Measurements from ENCODE around the gene SYTL2.

SYTL2 gene

DNA sequence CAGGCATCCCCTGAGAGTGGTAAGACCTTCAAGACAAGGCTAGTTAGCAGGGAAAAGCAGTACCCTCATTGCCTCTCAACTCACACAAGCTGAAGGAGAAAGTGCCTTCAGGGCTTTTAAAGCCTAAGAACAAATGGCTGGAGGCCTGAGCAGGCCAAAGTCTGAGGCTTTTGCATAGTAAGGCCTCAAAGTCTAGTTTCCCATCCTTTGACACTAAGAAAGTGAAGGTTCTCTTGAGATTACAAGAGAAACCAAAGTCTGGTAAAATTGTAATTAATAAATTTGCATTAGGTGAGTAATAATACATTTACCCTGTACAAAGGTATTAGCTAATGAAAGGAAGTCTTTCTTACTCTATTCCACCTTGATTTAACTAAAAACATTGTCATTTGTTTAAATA, 78.0 kb downstream of the SYTL2 start:
- no peak for DNase-seq (ENCODE audit: low read depth)

DNA sequence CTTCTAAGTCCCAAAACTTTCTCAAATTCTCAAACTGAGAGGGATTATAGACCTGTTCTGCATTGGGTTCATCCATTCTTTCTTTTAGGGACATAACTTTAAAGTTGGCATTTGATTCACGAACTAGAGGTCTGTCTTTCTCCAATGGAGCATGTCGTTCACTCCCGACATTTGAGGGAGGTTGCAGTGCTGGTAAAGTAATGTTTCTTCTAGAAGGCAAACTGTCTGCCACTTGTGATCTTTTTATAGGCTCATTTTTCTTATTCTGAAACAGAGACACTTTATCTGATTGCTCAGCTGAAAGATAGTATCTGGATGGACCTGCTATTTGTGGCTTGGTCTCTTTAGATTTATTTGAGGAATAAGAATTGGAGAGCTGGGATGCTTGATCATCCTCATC, 84.6 kb downstream of the SYTL2 start:
- no peak for DNase-seq (ENCODE audit: low read depth)

DNA sequence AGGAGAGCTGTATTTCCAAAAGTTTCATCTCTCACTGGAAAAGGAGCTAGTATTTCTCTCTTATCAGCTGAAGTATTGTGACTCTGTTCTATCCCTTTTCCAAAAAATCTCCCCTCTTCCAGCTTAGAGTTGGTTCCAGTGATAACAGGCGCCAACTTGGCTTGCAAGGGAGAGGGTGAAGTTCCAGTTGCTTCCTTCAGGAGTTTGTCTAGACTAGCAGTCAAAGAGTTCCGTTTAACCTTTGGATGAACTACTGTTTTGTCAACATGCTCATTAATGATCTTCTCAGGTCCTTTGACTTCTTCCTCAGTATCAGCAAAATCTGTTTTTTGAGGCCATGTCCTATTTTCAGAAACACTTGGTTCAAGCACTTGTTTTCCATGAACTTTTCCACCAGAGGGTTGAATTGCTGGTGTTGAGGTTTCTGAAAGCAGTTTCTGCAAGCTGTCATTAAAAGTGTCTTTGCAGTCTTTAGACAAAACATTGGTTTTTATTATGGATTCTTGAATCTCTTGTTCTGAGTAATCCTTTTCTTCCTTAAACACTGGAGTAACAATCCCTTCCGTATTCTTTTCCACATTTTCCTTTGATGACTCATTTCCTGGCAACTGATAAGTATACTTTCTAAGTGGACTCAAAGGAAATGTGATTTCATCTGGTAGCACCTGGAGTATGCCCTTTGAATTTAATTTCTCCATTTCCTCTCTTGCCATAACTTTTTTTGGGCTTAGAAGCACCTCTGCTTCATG, 85.3 kb downstream of the SYTL2 start:
- no peak for DNase-seq (ENCODE audit: low read depth)

DNA sequence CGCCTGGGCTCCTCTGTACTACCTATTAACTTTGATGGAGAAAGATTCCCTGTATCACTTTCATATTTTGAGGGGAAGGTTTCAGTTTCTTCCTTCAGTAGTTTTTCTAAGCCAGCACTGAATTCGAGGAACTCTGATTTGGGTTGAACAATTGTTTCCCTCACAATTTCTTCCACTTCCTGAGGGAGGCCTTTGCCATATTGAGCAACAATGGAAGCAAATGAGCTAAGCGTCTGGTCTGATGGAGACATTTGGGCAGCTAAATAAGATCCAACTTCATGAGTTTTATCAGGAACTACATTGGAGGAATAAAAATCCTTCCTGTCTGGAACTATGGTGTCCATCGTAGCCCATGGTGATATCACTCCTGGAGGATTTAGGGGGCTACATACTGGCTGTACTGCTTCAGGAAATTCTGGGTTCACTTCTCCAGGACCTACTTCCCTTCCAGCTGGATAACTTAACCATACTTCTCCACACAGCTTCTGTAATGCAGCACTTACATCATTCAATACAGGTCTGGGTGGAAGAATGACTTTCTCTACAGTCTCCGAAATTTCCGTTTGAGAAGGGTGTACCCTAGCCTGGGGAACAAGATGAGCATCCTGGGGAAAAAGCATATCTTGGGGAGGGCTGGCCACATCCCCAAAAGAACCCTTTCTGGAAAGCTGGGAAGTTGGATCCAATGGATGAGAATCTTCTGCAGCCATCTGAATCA, 86.0 kb downstream of the SYTL2 start:
- DNase-seq (ENCODE audit: low read depth), result no peak

DNA sequence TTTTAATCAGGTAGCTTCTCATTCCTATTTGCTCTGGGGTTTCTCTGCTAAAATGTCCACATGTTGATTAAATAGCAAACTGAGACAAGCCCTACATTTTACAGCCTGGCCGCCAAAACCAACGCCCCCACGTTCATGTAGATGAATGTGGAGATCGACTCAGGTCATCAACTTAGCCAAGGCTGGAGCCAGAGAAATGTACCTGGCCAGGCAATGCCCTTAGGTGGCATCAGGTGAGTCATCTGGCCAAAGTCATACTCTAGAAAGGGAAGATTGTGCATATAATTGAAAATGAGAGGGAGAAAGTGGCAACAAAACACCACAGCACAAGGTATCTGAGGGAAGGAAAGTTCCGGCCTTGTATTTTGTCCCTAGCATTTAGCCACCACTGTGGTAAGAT, 87.9 kb downstream of the SYTL2 start:
- no peak for DNase-seq (ENCODE audit: low read depth)

DNA sequence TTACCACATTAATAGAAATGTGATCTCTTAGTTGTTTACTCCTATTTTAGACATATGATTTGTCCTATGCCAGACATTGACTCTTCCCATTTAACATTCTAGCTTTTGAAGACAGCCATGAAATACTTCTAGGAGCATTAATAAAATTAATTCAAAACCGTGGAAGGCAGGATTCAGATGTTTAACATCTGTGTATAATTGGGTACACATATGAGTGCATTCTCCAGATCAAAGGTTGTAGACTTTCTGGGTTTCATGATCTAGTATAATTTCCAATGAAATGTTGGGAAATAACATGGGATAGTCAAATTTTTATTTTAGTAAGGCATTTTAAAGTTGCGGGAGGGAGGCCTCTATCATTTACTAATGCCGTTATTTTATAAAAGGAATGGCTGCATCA, 89.8 kb downstream of the SYTL2 start:
- DNase-seq (ENCODE audit: low read depth), result no peak

DNA sequence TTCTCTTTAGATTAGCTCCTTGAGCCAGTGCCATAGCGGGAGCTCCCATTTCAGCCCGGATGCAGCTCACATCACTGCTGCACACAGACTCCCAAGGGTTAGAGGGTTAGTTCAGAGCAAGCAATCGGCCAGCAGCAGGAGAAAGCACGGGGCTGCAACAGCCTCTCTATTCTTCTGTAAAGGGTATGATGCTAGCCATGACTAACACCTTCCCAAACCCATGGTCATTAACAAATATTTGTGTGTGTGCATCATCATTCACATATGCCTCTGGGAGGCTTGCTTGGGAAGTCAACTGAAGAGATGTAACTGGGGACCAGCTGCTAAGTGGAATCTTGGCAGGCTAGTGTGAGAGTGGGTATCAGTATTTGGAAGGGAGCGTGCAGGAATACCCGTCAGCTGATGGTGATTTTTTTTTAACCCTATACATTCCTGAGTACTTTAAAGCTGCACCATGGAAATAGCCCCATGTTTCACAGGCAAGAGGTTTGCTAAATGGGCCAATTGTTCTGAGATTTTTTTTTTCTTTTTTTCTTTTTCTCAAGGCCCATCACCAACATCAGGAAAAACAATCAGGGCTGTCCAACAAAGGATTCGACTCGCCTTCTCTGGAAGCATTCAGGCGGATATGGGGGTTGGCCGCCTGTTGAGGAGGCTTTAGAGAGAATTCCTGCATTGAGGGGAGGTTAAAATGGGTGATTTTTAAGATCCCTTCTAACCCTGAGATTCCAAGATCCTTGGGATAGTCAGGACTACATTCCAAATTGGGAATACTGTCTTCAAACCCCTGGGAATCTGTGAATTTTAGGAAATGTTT, 91.7 kb downstream of the SYTL2 start:
- no peak for DNase-seq (ENCODE audit: low read depth)

DNA sequence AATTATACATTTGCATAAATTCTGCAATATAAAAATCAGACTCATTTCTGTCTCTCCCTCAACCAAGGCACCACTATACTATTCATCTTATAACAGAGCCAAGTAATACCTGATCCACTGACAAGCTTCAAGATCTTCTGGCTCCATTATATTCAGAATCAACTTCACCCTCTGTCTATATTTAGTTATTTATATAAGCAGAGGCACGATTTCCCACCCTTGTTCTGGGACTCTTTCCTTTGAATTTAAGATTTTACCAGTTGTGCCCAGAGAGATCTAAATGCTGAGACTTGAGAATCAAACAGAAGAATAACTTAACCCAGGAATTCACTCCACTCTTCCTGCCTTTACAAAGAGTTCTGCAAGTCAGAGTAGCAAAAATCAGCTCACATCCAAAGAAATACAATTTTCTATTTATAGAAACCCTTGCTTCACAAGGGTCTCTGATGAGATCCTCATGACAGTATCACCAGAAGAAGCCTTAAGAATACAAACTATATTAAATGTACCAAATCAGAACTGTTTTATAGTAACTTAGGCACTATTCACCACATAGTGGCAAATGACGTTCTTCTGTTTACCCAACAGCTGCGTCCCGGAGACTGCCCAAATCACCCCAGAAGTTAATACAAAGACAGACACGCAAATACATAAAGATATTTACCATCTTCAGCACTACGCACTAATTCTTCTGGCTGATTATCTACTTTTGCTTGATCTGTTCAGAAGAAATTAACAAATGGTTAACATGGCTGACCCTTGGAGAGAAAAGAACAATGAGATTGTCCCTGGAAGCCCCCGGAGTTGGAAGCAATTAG, 92.6 kb downstream of the SYTL2 start:
- DNase-seq (ENCODE audit: low read depth), result no peak

DNA sequence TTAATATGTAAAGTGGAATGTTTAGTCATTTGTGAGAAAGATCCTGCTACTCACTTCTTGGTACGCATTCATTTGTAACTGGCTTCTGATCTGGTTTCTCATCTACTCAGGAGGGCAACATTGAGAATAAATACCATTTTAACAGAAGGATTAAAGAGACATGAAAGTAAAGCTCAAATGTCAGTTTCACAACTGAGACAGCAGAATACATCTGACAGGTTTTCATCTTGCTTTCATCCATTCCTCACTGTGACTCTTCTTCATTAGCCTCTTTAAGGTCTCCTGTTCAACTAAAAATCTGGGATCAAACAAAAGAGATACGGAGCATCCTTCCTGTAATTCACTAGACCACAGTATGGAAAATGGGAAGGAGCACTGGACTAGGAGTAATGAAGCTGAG, 93.5 kb downstream of the SYTL2 start:
- DNase-seq (ENCODE audit: low read depth), result no peak

DNA sequence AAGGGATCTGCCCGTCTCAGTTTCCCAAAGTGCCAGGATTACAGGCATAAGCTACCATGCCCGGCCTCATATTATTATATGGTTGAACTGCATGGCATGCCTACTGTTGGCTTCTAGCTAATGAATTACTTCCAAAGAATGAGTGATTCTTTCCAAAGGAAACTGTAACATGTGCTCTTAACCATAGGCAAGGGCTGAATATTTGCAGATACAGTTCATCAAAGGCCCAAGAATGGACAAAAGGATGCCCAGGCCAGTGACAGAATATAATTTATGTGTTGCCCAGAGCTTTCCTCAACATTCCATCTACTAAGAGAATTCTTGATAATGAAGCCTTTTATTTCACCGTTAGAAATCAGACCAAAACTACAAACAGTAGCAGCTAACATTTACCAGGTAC, 98.0 kb downstream of the SYTL2 start:
- no peak for DNase-seq (ENCODE audit: low read depth)

DNA sequence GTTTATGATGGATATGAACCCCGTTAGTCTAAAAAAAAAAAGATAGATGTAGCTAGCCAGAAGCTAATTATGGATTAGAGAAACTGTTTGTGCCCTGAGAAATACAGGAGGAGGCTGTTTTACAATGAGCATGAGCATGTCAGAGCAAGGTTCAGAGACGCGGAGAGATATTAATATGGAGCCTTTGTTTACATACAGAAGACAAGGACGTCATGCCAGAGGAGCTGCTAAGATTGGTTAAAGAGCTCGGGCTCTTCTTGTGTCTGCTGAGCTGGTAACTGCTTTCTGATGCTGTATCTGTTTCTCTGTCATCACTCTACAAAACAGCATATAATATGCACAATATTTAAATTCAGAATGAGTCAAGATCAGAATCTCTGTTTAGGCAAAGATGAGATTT, 100.0 kb downstream of the SYTL2 start:
- DNase-seq (ENCODE audit: low read depth), result no peak

DNA sequence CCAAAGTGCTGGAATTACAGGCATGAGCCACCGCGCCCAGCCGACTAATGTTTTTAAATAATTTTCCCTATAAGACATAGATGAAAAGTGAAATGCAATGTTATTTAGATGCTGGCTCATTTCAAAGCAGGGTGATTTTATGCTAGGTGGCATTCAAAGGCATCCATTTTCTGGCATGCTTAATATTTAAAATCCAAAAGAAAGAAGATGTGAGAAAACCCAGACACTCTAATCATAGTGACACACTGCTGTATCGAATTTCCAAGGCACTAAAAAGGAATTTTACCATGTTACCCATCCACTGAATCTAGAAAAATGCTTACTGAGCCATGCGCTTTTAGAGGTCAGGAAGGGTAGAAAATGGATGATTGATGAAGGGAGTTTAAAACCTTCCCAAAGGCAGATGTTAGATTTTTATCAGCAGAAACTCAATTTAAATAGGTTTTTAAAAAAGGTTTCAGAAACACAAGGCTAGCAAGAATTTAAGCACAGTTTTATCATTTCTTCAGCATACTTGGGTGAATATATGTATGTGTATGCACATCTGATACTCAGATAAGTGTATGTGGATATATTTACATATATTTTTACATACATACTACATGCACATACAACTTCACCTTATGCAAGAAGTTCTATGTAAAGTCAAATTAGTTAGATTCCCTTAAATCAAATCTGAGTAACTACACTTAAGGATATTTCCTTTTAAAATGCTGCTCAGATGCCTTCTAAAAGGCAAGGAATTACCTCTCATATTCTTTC, 100.8 kb downstream of the SYTL2 start:
- no peak for DNase-seq (ENCODE audit: low read depth)

DNA sequence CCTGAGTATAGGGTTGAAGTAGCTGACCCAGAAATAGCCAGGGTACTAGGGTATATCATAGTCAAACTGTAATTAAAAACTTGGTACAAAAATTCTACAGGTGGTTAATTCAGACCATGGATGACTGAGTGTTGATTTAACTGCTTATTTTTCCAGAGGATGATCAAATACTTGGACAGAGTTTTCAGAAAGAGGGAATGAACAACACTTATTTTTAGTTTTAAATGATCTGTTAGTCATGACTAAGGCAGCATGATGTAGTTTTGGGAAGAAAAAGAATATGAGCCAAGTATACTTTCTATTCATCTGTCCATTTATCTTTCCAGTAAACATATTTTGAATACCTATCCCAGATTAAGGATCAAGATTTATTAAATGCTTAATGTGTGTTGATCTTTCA, 105.1 kb downstream of the SYTL2 start:
- DNase-seq (ENCODE audit: low read depth), result no peak

DNA sequence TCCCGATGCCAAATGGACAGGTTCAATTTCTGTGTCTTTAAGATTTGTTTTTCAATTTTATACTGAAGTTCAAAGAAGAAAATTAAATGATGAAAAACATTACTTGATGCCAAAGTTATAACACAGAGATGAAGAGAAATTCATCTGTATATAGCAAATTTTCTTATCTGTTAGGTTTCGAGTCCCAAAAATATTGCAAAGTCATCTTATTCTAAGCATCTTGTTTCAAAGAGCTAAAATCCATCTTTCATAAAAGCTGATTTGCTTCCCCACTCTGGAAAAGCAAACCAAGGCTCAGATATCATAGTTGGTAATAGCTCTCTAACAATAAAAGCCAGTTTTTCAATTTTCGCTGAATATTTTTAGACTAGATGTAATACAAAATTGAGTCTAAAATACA, 106.0 kb downstream of the SYTL2 start:
- no peak for DNase-seq (ENCODE audit: low read depth)

DNA sequence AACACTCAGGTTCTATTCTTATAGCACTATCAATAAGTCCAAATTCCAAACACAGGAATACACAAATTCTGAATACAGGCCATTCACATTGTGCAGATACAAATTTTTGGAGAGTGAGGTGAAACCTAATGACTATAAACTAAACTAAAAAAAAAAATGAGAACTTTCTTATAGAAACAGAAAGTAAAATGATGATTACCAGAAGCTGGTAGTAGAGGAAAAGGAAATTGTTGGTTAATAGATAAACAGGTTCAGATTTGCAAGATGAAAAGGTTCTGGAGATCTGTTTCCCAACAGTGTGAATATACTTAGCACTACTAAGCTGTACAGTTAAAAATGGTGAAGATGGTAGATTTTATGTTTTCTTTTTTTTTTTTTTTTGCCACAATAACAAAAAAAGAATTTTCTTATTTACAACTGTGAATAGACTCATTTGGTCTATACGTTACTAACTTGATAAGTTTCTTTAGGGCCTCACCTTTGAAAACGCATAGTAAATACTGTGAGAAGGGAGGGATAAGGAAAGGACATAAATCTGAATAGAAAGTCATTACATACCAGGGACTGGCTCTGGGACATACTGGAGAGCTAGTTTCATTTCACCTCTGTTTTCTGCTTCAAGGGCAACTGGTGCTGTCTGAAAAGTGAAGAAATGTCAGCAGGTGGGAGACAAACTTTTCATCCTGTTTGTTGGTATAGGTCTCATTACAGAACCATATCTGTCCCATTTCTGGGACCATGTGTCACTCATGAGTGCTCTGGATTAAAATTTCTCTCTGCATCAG, 110.8 kb downstream of the SYTL2 start:
- DNase-seq (ENCODE audit: low read depth), result no peak

DNA sequence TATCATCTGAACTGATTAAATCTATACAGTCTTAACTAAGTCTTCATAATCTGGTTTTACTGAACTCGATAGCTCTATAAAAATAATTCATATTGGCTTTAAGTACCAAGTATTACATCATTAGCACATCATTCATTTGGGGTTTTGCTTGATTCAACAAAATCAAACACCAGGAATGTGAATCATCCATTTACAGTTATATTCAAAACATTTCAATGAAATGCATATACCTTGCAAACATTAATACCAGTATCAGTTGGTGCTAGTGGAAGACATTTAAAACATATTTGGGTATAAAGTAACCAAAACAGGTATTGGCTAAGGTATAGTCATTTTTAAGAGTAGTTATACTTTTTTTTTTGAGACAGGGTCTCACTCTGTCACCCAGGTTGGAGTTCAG, 112.7 kb downstream of the SYTL2 start:
- no peak for DNase-seq (ENCODE audit: low read depth)

DNA sequence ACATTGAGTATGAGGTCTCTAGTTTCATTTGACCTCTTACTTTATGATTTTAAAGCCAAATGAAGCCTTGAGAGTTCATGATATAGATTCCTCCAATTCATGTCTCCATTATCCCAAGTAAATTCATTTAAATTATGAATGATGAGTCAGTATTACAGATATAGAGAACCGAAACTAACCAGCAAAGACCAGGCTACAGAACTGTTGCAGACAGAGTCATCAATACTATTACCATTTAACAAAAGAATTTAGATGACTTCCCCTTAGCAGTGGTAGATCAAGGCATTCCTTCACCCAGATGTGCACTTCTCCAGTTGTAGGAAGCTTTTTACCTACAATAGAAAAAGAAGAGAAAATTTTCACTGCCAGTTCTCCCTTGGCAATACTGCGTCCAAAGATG, 113.2 kb downstream of the SYTL2 start:
- no peak for DNase-seq (ENCODE audit: low read depth)

DNA sequence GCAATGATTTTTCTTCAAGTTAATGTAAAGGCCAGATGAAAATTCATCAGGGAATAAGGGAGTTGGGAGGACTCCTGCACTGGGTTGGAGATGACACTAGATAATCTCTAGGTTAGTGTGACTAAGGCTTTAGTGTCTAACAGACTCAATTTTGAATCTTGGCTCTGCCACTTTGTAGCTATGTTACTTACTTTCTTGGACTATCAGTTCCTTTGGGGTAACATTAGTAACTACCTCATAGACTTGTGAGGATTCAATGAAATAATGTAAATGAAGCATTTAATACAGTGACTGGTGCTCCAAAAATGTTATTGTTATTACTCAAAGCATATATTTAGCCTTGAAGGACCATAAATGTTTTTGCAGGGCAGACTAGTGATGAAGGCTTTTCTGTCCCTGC, 115.4 kb downstream of the SYTL2 start:
- DNase-seq (ENCODE audit: low read depth), result no peak

DNA sequence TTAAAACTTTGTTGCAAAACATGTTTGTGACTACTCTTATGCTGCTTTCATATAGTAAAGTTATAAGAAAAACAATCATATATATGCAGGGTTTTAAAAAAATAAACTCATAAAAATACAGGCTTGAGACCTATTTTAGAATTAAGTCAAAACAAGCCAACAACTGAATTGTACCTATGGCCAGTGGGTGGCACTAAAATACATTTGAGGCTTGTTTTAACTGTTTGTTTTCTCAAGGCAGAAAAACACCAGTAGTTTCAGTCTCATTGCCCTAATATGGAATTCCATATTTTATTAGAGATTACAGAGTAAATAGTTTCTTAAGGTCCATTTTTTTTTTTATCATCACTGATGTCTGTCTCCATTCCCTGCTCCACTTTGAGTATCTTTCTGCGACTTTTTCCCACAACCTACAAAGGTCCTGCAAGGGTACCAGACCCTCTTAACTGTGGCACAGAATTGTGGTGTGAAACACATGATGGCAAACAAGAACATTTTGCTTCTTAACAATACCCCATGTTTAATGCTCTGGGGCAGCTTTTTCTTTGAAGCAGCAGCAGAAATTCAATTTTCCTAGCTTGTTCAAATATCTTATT, 116.5 kb downstream of the SYTL2 start:
- DNase-seq (ENCODE audit: low read depth), result no peak

DNA sequence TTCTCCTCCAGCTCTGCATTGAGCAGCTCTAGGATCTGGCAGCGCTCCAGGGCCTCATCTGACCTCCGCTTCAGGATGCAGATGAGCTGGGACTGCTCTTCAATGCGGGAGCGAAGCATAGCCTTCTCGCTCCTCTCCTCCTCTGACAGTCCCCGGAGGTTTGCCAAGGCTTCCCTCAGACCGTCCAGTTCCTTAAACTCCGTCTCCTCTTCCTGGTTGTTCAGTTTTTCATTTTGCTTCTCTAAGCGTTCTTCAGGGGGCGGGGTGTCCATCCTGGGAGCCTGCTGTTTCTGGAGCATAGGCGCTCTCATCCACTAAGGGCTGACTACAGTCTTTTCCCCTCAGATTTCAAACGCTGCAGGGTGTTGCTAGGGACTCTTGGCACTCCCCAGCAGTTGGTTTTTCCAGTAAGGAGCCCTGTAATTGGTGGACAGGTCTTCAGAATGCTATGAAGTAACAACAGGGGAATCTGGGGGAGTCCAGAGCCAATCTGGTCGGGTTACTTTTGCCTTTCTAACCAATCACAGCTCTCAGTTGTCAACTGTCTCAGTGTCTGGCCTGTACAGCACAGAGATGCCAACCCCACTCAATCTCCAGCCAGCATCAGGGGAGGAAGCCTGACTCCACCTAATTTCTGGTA, 125.0 kb downstream of the SYTL2 start, which contains the start of gene CCDC89:
Gene CCDC89 (minus strand): TSS at position 376 of the 640 bp plus-strand sequence. CDS start 65 bp downstream, at position 311.
- no peak for DNase-seq (ENCODE audit: low read depth)

Data from CMK (cell line).